HEK293 (cell line): ENCODE results near the gene IPO11.

Source experiments
- CTCF ChIA-PET: fragments of 350-600 bp; formaldehyde crosslinking; extraction: SDS; loops from one replicate; lab custom pipeline; 2021; ENCODE audit warnings: antibody characterized with exemption; lab: Yijun Ruan, JAX
- POLR2A ChIA-PET: fragments of 300-600 bp; formaldehyde crosslinking; extraction: SDS; loops from one replicate; lab custom pipeline; 2020; ENCODE audit warnings: antibody characterized with exemption, inconsistent platforms; lab: Yijun Ruan, JAX
- H3K27ac ChIP-seq: fragments of 200-500 bp; sonication (Bioruptor generic); 2 replicates; pipeline ENCODE4 v1.5.1; 2014; ENCODE audit warnings: low read depth, low read length, control low read depth, inconsistent platforms; ENCODE audit errors: extremely low read depth
- H3K36me3 ChIP-seq, 2 experiments: fragments of 200-500 bp in 1 of 2; sonication (Bioruptor generic) in 1 of 2; 1 replicate in 1 of 2; 2 replicates in 1 of 2; pipeline ENCODE4 v1.5.1; 2014 to 2017; ENCODE audit warnings: inconsistent platforms in 2 of 2, low read length in 2 of 2; ENCODE audit not compliant: control insufficient read depth in 2 of 2, insufficient read depth in 1 of 2
- H3K4me1 ChIP-seq: fragments of 200-500 bp; sonication (Bioruptor generic); 2 replicates; pipeline ENCODE4 v1.5.1; 2014; ENCODE audit warnings: mild to moderate bottlenecking, low read length, inconsistent platforms; ENCODE audit not compliant: control insufficient read depth, insufficient read depth
- H3K4me3 ChIP-seq: 2 replicates; pipeline ENCODE4 v1.5.1; 2011; ENCODE audit warnings: low read depth, mild to moderate bottlenecking, control low read depth, low read length, moderate library complexity
- H3K9me3 ChIP-seq: fragments of 200-500 bp; sonication (Bioruptor generic); 2 replicates; pipeline ENCODE4 v1.5.1; 2014; ENCODE audit warnings: low read depth, low read length, inconsistent platforms; ENCODE audit not compliant: control insufficient read depth, insufficient read depth
- SCRT2 ChIP-seq: fragments of 450-650 bp; formaldehyde crosslinking; IDR thresholded peaks from 2 replicates; pipeline ENCODE4 v1.5.1; 2016; ENCODE audit warnings: missing biosample characterization, missing genetic modification characterization
- ZBTB11 ChIP-seq: fragments of 450-650 bp; formaldehyde crosslinking; conservative IDR thresholded peaks from 2 replicates; pipeline ENCODE4 v1.5.1; 2016; ENCODE audit warnings: low read depth, missing biosample characterization, missing genetic modification characterization
- ZBTB48 ChIP-seq: fragments of 450-650 bp; formaldehyde crosslinking; IDR thresholded peaks from 2 replicates; pipeline ENCODE4 v1.5.1; 2016; ENCODE audit warnings: missing biosample characterization, missing genetic modification characterization
- ZNF174 ChIP-seq: fragments of 450-650 bp; formaldehyde crosslinking; IDR thresholded peaks from 2 replicates; pipeline ENCODE4 v1.5.0; 2017; ENCODE audit warnings: missing biosample characterization, mild to moderate bottlenecking, missing genetic modification characterization
- ZNF2 ChIP-seq: fragments of 450-650 bp; formaldehyde crosslinking; IDR thresholded peaks from 2 replicates; pipeline ENCODE4 v1.5.1; 2016; ENCODE audit warnings: missing biosample characterization, missing genetic modification characterization
- ZNF24 ChIP-seq: fragments of 450-650 bp; formaldehyde crosslinking; IDR thresholded peaks from 2 replicates; pipeline ENCODE4 v1.5.1; 2016; ENCODE audit warnings: missing biosample characterization, missing genetic modification characterization
- ZNF433 ChIP-seq: fragments of 450-650 bp; formaldehyde crosslinking; IDR thresholded peaks from 2 replicates; pipeline ENCODE4 v1.5.1; 2016; ENCODE audit warnings: missing biosample characterization, missing genetic modification characterization, low read depth
- ZNF501 ChIP-seq: fragments of 450-650 bp; formaldehyde crosslinking; IDR thresholded peaks from 2 replicates; pipeline ENCODE4 v1.5.1; 2016; ENCODE audit warnings: missing biosample characterization, missing genetic modification characterization
- ZNF529 ChIP-seq: fragments of 450-650 bp; formaldehyde crosslinking; IDR thresholded peaks from 2 replicates; pipeline ENCODE4 v1.5.1; 2017; ENCODE audit warnings: missing genetic modification characterization, missing biosample characterization; ENCODE audit not compliant: insufficient replicate concordance
- TF ChIP-seq, protein P1 (sequence below): fragments of 450-650 bp; formaldehyde crosslinking; IDR thresholded peaks from 2 replicates; pipeline ENCODE4 v1.5.1; 2016; ENCODE audit warnings: missing biosample characterization, missing genetic modification characterization
- TF ChIP-seq, protein P2 (sequence below): fragments of 450-650 bp; formaldehyde crosslinking; IDR thresholded peaks from 2 replicates; pipeline ENCODE4 v1.5.1; 2017; ENCODE audit warnings: missing biosample characterization, missing genetic modification characterization
- TF ChIP-seq, protein P3 (sequence below): fragments of 450-650 bp; formaldehyde crosslinking; IDR thresholded peaks from 2 replicates; pipeline ENCODE4 v1.5.1; 2016; ENCODE audit warnings: missing biosample characterization, missing genetic modification characterization
- TF ChIP-seq, protein P4 (sequence below): fragments of 450-650 bp; formaldehyde crosslinking; IDR thresholded peaks from 2 replicates; pipeline ENCODE4 v1.5.1; 2016; ENCODE audit warnings: missing biosample characterization, missing genetic modification characterization

The IPO11 gene

GRCh38 chr5:62572918-62573514 is 160.5 kb downstream of the IPO11 start (continued):
- TF ChIP-seq, protein P1, sequence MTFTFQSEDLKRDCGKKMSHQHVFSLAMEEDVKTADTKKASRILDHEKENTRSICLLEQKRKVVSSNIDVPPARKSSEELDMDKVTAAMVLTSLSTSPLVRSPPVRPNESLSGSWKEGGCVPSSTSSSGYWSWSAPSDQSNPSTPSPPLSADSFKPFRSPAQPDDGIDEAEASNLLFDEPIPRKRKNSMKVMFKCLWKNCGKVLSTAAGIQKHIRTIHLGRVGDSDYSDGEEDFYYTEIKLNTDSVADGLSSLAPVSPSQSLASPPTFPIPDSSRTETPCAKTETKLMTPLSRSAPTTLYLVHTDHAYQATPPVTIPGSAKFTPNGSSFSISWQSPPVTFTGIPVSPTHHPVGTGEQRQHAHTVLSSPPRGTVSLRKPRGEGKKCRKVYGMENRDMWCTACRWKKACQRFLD: no peak
- TF ChIP-seq ZBTB11 (no peak), ZNF2 (tag by site-specific recombination) (no peak)

- ChIA-PET CTCF (no interaction called here), POLR2A (no interaction called here)
- Histone ChIP-seq H3K36me3 (no peaks in the 10 kb centered on the region), H3K4me3 (no peak overlapping the region), H3K27ac (no peak overlapping the region), H3K9me3 (no peaks in the 10 kb centered on the region), H3K4me1 (peaks cover 8% of the 10 kb centered on the region; the same call in 1 of the 2 replicates)
- TF ChIP-seq, protein P2, sequence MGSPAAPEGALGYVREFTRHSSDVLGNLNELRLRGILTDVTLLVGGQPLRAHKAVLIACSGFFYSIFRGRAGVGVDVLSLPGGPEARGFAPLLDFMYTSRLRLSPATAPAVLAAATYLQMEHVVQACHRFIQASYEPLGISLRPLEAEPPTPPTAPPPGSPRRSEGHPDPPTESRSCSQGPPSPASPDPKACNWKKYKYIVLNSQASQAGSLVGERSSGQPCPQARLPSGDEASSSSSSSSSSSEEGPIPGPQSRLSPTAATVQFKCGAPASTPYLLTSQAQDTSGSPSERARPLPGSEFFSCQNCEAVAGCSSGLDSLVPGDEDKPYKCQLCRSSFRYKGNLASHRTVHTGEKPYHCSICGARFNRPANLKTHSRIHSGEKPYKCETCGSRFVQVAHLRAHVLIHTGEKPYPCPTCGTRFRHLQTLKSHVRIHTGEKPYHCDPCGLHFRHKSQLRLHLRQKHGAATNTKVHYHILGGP (tag by site-specific recombination): peak; percentile 48; the same call in 1 of the 2 replicates
- TF ChIP-seq, protein P3, sequence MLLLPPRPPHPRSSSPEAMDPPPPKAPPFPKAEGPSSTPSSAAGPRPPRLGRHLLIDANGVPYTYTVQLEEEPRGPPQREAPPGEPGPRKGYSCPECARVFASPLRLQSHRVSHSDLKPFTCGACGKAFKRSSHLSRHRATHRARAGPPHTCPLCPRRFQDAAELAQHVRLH: no peak
Measured at GRCh38 chr5:62574599-62574998, 162.0 kb downstream of the IPO11 start.

GRCh38 chr5:62575066-62575465 is 162.5 kb downstream of the IPO11 start:
- Histone ChIP-seq H3K27ac (no peak overlapping the region), H3K9me3 (no peaks in the 10 kb centered on the region), H3K4me3 (no peak overlapping the region), H3K36me3 (no peaks in the 10 kb centered on the region), H3K4me1 (peaks cover 8% of the 10 kb centered on the region; the same call in 1 of the 2 replicates)
- POLR2A ChIA-PET: no interaction called here
- TF ChIP-seq SCRT2 (0 out of 2 replicates have a peak, but pooled peaks have one; percentile 20), ZNF174 (tag by site-specific recombination) (no peak)
- CTCF ChIA-PET: no interaction called here

DNA sequence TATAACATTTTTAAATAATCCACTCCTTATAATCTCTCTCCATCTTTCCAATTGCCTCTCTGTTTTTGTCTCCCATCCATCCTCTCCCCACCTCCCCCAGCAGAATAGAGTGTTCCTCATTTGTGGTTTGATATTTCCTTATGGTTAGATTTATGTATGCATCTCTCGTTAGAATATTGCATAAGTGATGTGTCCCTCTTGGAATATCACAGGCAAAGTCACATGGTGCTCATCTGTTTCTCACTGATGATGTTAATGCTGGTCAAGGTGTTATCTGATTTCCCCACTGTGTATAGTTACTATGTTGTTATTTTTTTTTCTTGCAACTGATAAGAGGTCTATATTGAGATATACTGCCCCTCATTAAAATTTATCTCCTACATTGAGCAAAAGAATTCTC is 162.9 kb downstream of the IPO11 start:
- no peak overlapping the region for H3K4me3 ChIP-seq
- ChIA-PET POLR2A (no interaction called here), CTCF (no interaction called here)
- peaks cover 0 to 2% of the 10 kb centered on the region in 2 experiments; a peak in 1 of 3 replicates for H3K36me3 ChIP-seq
- H3K4me1 ChIP-seq: peaks cover 8% of the 10 kb centered on the region; the same call in 1 of the 2 replicates
- no peak for TF ChIP-seq ZBTB48
- no peak for TF ChIP-seq ZNF501 (tag by site-specific recombination)
- TF ChIP-seq, protein P4, sequence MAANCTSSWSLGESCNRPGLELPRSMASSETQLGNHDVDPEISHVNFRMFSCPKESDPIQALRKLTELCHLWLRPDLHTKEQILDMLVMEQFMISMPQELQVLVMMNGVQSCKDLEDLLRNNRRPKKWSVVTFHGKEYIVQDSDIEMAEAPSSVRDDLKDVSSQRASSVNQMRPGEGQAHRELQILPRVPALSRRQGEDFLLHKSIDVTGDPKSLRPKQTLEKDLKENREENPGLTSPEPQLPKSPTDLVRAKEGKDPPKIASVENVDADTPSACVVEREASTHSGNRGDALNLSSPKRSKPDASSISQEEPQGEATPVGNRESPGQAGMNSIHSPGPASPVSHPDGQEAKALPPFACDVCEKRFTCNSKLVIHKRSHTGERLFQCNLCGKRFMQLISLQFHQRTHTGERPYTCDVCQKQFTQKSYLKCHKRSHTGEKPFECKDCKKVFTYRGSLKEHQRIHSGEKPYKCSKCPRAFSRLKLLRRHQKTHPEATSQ (tag by site-specific recombination): no peak
- TF ChIP-seq ZNF529: no peak
- no peak for TF ChIP-seq ZNF24 (tag by site-specific recombination)
- TF ChIP-seq ZNF433 (tag by site-specific recombination): no peak
- no peaks in the 10 kb centered on the region for H3K9me3 ChIP-seq
- H3K27ac ChIP-seq: no peak overlapping the region
